ENCODE results near the gene CTNNA3. TPM values are rescaled to one million over a fixed set of nuclear protein-coding genes. Genes with fewer than 3 reads are reported as not detected.

The CTNNA3 gene
- total and polyA plus RNA-seq, 4 donors = 0.16 to 2.4 (median 1.4) TPM

DNA sequence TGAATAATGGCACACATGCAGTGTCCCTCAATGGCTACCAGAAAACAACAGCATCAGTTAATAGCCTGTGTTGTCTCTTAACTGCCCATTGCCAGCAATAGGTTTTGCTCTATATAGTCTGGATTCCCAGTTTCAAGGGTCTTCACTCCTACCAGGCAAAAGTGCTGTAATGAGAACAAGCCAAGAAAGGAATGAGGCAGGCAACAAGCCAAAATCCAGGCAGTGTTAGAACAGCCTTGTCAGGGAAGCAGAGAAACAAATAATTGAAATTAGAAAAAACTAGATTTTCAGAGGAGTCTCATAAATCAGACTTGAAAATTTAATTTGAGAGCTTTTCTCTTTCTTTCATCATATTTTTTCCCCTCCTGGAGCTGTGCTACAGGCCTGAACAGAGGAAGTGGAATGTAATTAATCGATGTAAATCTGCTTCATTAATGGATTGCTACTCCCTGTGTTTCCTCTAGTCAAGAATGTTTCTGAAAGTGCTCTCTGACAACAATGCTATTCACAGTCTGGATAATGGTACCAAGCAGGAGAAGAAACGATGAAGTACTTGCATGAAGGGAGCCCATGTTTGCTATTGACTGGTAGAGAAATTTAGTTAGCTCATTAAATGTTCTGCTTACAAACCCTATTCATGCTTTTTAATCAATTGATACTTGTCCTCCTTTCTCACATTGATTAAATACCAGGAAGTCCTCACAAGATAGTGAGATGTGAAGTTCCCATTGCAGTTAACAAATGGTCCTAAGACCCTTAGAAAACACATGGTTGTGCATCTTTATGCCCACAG, 972.2 kb downstream of the CTNNA3 start:
- WGBS = 82% methylated on average over 2 of the region's 2 CpGs
- no peak for TF ChIP-seq RXRA (IDR thresholded peaks at IDR 0.05)
- no peak for TF ChIP-seq NR2F2 (IDR thresholded peaks at IDR 0.05)
- no peak for TF ChIP-seq YY1 (IDR thresholded peaks at IDR 0.05)
- TF ChIP-seq, protein P1, sequence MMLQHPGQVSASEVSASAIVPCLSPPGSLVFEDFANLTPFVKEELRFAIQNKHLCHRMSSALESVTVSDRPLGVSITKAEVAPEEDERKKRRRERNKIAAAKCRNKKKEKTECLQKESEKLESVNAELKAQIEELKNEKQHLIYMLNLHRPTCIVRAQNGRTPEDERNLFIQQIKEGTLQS (IDR thresholded peaks at IDR 0.05) = no peak
- no peak for TF ChIP-seq FOXA1 (IDR thresholded peaks at IDR 0.05)
- TF ChIP-seq SP1 (IDR thresholded peaks at IDR 0.05) = no peak
- Histone ChIP-seq H3K9me3 (ENCODE audit: control insufficient read depth in 4 of 4, low read length in 3 of 4) (no peaks in the 10 kb centered on the region), H3K27me3 (ENCODE audit: control insufficient read depth in 4 of 4, insufficient read depth in 4 of 4, low read length in 3 of 4) (no peaks in the 10 kb centered on the region), H3K27ac (ENCODE audit: low read depth in 1 of 2, low read length in 2 of 2) (no peak overlapping the region), H3K4me3 (ENCODE audit: low read depth in 1 of 3, low read length in 3 of 3) (no peak overlapping the region), H3K9ac (ENCODE audit: low read depth in 1 of 2, low read length in 2 of 2) (no peak overlapping the region), H3K36me3 (ENCODE audit: control insufficient read depth in 4 of 4, insufficient read depth in 3 of 4, low read depth in 1 of 4, low read length in 3 of 4) (no peaks in the 10 kb centered on the region), H3K4me1 (ENCODE audit: control insufficient read depth in 4 of 4, insufficient read depth in 4 of 4, low read length in 3 of 4) (no peaks in the 10 kb centered on the region)
- no peak for DNase-seq (ENCODE audit: low spot score)

DNA sequence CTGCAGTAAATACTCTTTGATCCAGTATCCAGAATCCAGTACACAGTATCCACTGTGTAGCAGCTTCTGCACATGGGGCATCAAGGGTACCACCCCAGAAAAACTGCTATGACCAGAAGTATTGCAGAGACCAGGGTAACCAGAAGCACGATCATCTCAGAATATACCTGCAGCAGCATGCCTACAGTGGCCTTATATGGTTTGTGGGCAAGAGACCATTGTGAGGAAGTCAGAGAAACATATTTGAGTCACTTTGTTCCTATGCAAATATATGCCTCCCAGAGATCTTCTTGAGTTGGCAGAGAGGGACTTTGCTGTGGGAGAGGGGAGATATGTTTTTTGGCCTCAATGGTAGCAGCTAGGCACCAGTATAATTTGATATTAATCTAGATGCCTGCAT, 976.5 kb downstream of the CTNNA3 start:
- DNase-seq (ENCODE audit: low spot score) = no peak
- Histone ChIP-seq H3K9me3 (ENCODE audit: control insufficient read depth in 4 of 4, low read length in 3 of 4) (no peaks in the 10 kb centered on the region), H3K9ac (ENCODE audit: low read depth in 1 of 2, low read length in 2 of 2) (no peak overlapping the region), H3K4me1 (ENCODE audit: control insufficient read depth in 4 of 4, insufficient read depth in 4 of 4, low read length in 3 of 4) (no peaks in the 10 kb centered on the region), H3K27me3 (ENCODE audit: control insufficient read depth in 4 of 4, insufficient read depth in 4 of 4, low read length in 3 of 4) (no peaks in the 10 kb centered on the region), H3K27ac (ENCODE audit: low read depth in 1 of 2, low read length in 2 of 2) (no peak overlapping the region), H3K4me3 (ENCODE audit: low read depth in 1 of 3, low read length in 3 of 3) (no peak overlapping the region), H3K36me3 (ENCODE audit: control insufficient read depth in 4 of 4, insufficient read depth in 3 of 4, low read depth in 1 of 4, low read length in 3 of 4) (no peaks in the 10 kb centered on the region)
- 86% methylated on average over 1 of the region's 1 CpG for whole genome bisulfite sequencing
- TF ChIP-seq MAX (IDR thresholded peaks at IDR 0.05) (no peak), FOXA1 (IDR thresholded peaks at IDR 0.05) (no peak), YY1 (IDR thresholded peaks at IDR 0.05) (no peak), SP1 (IDR thresholded peaks at IDR 0.05) (no peak), JUND (IDR thresholded peaks at IDR 0.05) (no peak), EGR1 (IDR thresholded peaks at IDR 0.05; ENCODE audit: low read depth in 2 of 2) (no peak), RAD21 (IDR thresholded peaks at IDR 0.05) (no peak), HNF4G (IDR thresholded peaks at IDR 0.05) (no peak), GABPA (IDR thresholded peaks at IDR 0.05 in 1 of 2, conservative IDR thresholded peaks at IDR 0.05 in 1 of 2) (no peak), TAF1 (conservative IDR thresholded peaks at IDR 0.05) (no peak), FOXA2 (IDR thresholded peaks at IDR 0.05) (no peak), NR2F2 (IDR thresholded peaks at IDR 0.05) (no peak)
- TF ChIP-seq, protein P2, sequence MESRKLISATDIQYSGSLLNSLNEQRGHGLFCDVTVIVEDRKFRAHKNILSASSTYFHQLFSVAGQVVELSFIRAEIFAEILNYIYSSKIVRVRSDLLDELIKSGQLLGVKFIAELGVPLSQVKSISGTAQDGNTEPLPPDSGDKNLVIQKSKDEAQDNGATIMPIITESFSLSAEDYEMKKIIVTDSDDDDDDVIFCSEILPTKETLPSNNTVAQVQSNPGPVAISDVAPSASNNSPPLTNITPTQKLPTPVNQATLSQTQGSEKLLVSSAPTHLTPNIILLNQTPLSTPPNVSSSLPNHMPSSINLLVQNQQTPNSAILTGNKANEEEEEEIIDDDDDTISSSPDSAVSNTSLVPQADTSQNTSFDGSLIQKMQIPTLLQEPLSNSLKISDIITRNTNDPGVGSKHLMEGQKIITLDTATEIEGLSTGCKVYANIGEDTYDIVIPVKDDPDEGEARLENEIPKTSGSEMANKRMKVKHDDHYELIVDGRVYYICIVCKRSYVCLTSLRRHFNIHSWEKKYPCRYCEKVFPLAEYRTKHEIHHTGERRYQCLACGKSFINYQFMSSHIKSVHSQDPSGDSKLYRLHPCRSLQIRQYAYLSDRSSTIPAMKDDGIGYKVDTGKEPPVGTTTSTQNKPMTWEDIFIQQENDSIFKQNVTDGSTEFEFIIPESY (IDR thresholded peaks at IDR 0.05) = no peak
- TF ChIP-seq, protein P3, sequence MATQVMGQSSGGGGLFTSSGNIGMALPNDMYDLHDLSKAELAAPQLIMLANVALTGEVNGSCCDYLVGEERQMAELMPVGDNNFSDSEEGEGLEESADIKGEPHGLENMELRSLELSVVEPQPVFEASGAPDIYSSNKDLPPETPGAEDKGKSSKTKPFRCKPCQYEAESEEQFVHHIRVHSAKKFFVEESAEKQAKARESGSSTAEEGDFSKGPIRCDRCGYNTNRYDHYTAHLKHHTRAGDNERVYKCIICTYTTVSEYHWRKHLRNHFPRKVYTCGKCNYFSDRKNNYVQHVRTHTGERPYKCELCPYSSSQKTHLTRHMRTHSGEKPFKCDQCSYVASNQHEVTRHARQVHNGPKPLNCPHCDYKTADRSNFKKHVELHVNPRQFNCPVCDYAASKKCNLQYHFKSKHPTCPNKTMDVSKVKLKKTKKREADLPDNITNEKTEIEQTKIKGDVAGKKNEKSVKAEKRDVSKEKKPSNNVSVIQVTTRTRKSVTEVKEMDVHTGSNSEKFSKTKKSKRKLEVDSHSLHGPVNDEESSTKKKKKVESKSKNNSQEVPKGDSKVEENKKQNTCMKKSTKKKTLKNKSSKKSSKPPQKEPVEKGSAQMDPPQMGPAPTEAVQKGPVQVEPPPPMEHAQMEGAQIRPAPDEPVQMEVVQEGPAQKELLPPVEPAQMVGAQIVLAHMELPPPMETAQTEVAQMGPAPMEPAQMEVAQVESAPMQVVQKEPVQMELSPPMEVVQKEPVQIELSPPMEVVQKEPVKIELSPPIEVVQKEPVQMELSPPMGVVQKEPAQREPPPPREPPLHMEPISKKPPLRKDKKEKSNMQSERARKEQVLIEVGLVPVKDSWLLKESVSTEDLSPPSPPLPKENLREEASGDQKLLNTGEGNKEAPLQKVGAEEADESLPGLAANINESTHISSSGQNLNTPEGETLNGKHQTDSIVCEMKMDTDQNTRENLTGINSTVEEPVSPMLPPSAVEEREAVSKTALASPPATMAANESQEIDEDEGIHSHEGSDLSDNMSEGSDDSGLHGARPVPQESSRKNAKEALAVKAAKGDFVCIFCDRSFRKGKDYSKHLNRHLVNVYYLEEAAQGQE (IDR thresholded peaks at IDR 0.05) = no peak
- TF ChIP-seq, protein P1 (IDR thresholded peaks at IDR 0.05) = no peak
- TF ChIP-seq, protein P4, sequence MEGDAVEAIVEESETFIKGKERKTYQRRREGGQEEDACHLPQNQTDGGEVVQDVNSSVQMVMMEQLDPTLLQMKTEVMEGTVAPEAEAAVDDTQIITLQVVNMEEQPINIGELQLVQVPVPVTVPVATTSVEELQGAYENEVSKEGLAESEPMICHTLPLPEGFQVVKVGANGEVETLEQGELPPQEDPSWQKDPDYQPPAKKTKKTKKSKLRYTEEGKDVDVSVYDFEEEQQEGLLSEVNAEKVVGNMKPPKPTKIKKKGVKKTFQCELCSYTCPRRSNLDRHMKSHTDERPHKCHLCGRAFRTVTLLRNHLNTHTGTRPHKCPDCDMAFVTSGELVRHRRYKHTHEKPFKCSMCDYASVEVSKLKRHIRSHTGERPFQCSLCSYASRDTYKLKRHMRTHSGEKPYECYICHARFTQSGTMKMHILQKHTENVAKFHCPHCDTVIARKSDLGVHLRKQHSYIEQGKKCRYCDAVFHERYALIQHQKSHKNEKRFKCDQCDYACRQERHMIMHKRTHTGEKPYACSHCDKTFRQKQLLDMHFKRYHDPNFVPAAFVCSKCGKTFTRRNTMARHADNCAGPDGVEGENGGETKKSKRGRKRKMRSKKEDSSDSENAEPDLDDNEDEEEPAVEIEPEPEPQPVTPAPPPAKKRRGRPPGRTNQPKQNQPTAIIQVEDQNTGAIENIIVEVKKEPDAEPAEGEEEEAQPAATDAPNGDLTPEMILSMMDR (IDR thresholded peaks at IDR 0.05; ENCODE audit: low read depth, low read length, missing input control) = no peak
